ENCODE data around the gene FMNL2. TPM values are rescaled to one million over a fixed set of nuclear protein-coding genes. Genes with fewer than 3 reads are reported as not detected.

FMNL2 gene
- total RNA-seq, 4 donors from 2014 or later, result 34.6 to 62.1 (median 51.3) TPM

DNA sequence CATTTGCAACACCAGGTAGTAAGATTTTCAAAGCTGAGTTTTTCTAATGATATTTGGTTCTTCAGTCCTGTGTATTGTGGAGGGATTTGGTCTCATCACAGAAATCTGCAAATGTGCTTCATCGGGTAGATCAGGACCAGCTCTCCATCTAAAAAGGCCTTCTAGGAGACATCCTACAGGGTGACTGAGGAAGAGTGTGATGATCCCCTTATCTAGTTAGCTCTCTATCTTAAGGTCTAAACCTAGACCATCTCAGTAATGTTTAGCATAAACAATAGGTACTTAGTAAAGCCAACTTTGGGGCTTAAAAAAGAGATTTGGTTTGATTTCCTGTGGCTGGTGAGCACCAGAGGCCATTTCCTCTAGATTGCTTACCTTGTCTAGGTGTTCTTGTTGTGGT is 237.1 kb downstream of the FMNL2 start:
- no peak for DNase-seq (ENCODE audit: low spot score)
- TF ChIP-seq, protein P1, sequence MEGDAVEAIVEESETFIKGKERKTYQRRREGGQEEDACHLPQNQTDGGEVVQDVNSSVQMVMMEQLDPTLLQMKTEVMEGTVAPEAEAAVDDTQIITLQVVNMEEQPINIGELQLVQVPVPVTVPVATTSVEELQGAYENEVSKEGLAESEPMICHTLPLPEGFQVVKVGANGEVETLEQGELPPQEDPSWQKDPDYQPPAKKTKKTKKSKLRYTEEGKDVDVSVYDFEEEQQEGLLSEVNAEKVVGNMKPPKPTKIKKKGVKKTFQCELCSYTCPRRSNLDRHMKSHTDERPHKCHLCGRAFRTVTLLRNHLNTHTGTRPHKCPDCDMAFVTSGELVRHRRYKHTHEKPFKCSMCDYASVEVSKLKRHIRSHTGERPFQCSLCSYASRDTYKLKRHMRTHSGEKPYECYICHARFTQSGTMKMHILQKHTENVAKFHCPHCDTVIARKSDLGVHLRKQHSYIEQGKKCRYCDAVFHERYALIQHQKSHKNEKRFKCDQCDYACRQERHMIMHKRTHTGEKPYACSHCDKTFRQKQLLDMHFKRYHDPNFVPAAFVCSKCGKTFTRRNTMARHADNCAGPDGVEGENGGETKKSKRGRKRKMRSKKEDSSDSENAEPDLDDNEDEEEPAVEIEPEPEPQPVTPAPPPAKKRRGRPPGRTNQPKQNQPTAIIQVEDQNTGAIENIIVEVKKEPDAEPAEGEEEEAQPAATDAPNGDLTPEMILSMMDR (IDR thresholded peaks at IDR 0.05), result no peak
- no peak for ATAC-seq (ENCODE audit: low FRiP score)

DNA sequence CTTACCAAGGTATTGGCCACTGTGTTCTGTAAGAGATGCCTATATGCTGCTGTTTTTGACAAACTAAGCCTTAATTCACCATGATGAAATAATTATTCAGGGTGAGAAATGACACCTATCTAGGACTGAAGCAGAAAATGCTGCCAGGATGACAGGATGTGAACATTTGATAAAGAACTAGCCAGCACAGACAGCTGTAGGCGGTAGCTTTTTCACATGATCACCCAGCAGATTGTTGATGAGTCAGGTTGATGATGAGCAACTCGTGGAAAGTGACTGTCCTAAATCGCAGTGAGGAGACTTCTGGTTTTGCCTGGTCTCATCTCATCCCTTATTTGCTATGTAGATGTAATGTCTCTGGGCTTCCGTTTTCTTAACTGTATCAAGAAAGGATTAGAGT is 238.2 kb downstream of the FMNL2 start:
- TF ChIP-seq, protein P1 (IDR thresholded peaks at IDR 0.05), result no peak

DNA sequence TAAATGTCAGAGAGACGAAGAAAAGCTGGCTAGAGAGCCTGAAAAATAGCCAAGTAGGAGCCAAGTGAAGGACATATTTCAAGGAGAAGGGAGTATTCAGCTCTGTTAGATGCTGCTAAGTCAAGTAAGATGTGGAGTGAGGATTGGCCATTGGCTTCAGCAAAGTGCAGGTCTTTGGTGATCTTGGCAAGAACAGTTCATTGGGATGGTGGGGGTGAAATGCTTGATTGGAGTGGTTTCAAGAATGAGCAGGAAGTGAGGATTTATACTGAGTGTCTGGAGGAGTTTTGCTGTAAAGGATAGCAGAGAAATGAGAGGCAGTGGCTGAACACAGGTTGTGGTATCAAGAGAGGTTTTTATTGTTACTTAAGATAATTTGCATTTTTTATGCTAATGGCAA is 242.6 kb downstream of the FMNL2 start:
- DNase-seq (ENCODE audit: low spot score), result no peak
- no peak for ATAC-seq (ENCODE audit: low FRiP score)
- TF ChIP-seq, protein P1 (IDR thresholded peaks at IDR 0.05), result no peak

More for the DNA sequence above, 238.2 kb downstream of the FMNL2 start:
- DNase-seq (ENCODE audit: low spot score), result no peak
- ATAC-seq (ENCODE audit: low FRiP score), result no peak

DNA sequence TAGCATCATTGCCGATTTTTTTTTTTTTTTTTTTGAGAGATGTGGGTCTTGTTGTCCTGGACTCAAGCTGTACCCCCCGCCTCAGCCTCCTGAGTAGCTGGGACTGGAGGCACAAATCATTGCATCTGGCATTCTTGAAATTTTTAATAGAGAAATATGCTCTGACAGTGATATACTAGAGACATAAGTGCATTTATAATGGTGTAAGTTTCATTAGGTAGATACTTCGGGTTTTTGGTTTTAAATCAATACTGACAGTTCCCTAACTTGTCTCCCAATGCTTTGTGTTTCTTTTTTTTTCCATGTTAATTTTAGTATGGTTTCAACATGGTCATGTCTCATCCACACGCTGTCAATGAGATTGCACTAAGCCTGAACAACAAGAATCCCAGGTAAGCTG is 243.6 kb downstream of the FMNL2 start:
- ATAC-seq (ENCODE audit: low FRiP score) (no peak), DNase-seq (ENCODE audit: low spot score) (no peak)
- TF ChIP-seq, protein P1 (IDR thresholded peaks at IDR 0.05), result no peak

DNA sequence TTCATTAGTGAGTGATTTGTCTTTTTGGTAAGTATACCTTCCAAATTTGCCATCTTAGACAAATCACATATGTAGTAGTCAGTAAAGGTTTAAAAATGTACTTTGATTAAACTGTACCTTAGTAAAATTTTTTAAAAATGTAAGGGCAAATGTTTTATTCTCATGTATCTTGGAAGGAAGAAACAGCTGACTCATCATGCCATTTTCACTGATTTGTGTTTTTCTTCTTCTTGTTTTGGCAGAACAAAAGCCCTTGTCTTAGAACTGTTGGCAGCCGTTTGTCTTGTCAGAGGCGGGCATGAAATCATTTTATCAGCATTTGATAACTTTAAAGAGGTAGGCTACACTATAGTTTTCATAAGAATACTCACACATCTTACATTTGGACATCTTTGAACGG is 245.7 kb downstream of the FMNL2 start:
- TF ChIP-seq, protein P1 (IDR thresholded peaks at IDR 0.05), result no peak
- DNase-seq (ENCODE audit: low spot score) (no peak), ATAC-seq (ENCODE audit: low FRiP score) (no peak)

DNA sequence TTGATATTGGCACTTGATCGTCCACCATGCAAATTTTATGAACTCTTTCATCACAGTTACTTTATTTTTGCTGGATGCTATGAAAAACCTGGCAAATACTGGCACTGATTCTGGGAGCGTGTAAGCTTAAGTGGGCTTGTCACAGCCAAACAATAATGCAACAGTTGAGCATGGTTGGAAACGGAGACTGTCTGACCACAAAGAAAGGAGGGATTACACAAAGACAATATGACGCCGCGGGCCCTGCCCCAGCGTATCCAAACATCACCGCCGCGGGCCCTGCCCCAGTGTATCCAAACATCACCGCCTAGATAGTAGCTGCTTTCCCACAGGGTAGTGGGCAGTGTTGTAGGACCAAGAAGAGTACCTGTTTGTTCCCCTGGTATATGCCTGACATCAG is 246.4 kb downstream of the FMNL2 start:
- ATAC-seq (ENCODE audit: low FRiP score) (no peak), DNase-seq (ENCODE audit: low spot score) (no peak)
- TF ChIP-seq, protein P1 (IDR thresholded peaks at IDR 0.05), result no peak

DNA sequence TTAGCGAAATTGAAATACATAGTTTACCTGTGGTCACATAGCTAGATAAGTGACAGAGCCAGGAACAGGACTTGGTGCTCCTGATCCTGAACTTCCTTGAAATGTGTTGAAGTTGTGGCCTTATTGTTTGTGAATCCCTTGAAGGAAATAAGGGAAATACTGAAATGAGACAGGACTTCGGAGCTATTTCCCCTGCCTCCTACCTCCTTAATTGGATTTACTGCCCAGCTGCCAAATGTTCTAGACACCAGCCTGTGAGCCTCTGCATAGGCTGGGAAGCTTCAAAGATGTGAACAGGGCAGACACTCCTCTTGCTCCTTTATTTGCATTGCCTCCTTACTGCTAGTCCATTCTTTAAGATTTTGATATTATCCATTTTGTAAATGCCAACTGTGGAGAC is 247.1 kb downstream of the FMNL2 start:
- ATAC-seq (ENCODE audit: low FRiP score) (no peak), DNase-seq (ENCODE audit: low spot score) (no peak)
- TF ChIP-seq, protein P1 (IDR thresholded peaks at IDR 0.05), result no peak

Data from omental fat pad (tissue), 4 donors.